ENCODE measurements around the gene ETV2.

DNA sequence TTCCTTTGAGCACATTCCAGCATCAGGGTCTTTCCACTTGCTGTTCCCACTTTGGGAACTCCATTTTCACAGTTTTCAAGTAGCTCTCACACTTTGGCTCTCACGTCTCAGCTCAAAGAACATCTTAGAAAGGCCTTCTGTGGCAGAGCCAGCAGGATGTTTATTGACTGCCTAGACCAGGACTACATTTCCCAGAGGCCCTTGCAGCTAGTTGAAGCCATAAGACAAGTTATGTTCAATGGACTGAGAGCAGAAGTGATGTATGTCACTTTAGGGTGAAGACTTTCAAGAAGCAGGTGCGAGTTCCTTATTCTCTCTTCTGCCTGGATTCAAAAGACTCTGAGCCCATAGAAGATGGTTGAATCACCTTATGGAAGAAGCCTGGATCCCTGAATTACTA is 33.3 kb upstream of the ETV2 start:
- TF ChIP-seq, protein P1, sequence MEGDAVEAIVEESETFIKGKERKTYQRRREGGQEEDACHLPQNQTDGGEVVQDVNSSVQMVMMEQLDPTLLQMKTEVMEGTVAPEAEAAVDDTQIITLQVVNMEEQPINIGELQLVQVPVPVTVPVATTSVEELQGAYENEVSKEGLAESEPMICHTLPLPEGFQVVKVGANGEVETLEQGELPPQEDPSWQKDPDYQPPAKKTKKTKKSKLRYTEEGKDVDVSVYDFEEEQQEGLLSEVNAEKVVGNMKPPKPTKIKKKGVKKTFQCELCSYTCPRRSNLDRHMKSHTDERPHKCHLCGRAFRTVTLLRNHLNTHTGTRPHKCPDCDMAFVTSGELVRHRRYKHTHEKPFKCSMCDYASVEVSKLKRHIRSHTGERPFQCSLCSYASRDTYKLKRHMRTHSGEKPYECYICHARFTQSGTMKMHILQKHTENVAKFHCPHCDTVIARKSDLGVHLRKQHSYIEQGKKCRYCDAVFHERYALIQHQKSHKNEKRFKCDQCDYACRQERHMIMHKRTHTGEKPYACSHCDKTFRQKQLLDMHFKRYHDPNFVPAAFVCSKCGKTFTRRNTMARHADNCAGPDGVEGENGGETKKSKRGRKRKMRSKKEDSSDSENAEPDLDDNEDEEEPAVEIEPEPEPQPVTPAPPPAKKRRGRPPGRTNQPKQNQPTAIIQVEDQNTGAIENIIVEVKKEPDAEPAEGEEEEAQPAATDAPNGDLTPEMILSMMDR (IDR thresholded peaks at IDR 0.05) = no peak
- TF ChIP-seq POLR2A (IDR thresholded peaks at IDR 0.05) = no peak
